Activated T-cell treated with anti-CD3 and anti-CD28 coated beads, Interleukin-2, amount 50 U/mL, for 4 hours (primary cell): ENCODE results near the gene ITGA11. TPM values are rescaled to one million over a fixed set of nuclear protein-coding genes. Genes with fewer than 3 reads are reported as not detected.

Experiments
- ATAC-seq, 2 donors: fragments of 200-7000 bp; cut with Tn5 transposase; one replicate each; pipeline ENCODE4 v1.10.0; 2021
- DNase-seq: peaks from one replicate; pipeline ENCODE4 v3.0.0-alpha.2; 2020
- H3K27me3 Mint-ChIP-seq: one replicate; pipeline ENCODE4 v1.8.0; 2021; ENCODE audit warnings: low read depth, mixed read lengths
- H3K36me3 Mint-ChIP-seq: one replicate; pipeline ENCODE4 v1.8.0; 2022; ENCODE audit warnings: mixed read lengths; ENCODE audit not compliant: insufficient read depth
- H3K4me1 Mint-ChIP-seq: one replicate; pipeline ENCODE4 v1.8.0; 2021; ENCODE audit warnings: low read depth, mixed read lengths
- H3K4me3 Mint-ChIP-seq: one replicate; pipeline ENCODE4 v1.8.0; 2021; ENCODE audit warnings: mild to moderate bottlenecking, moderate library complexity, mixed read lengths
- H3K9me3 Mint-ChIP-seq: one replicate; pipeline ENCODE4 v1.8.0; 2021; ENCODE audit warnings: mixed read lengths
- total RNA-seq, 3 donors: library from RNA; stranded (reverse); gene quantifications; one replicate each; pipeline ENCODE4 v1.2.1, GENCODE V29; 2021

ITGA11 gene
- total RNA-seq, 3 donors from 2014 or later = 0.05 to 0.21 TPM; not detected in 1

DNA sequence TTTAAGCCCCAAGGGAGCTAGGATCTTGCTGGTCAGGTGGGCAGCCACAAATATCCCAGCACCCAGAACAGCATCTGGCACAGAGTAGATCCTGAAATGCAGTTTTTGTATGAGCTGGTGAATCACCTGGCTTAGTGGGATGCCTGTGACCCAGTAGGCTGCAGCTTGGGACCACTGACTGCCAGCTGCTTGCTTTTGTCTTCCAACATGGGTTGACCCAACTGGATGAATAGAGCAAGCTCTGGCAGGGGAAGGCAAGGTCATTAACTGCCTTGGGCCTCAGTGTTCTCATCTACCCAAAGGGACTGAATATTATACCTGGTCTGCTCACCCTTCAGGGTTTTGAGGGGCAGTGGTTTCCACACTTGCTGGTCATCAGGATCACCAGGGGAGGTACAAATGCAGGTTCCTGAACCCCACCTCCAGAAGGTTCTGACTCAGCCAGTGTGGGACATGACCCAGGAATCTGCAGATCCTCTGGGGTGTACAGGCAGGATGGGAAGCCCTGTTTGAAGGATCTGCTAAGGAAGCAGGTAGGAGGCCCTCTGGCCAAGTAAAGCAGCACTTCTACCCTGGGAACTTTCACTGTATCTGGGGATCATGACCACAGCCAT is 55.4 kb downstream of the ITGA11 start:
- Mint-ChIP-seq H3K9me3 (no peaks in the 10 kb centered on the region), H3K27me3 (no peaks in the 10 kb centered on the region), H3K4me3 (no peak overlapping the region), H3K4me1 (peaks cover 8% of the 10 kb centered on the region), H3K36me3 (no peaks in the 10 kb centered on the region)
- no peak for ATAC-seq
- DNase-seq = no peak

GRCh38 chr15:68375716-68376220 is 56.2 kb downstream of the ITGA11 start:
- Mint-ChIP-seq H3K36me3 (no peaks in the 10 kb centered on the region), H3K27me3 (no peaks in the 10 kb centered on the region), H3K4me3 (no peak overlapping the region), H3K4me1 (peaks cover 8% of the 10 kb centered on the region), H3K9me3 (no peaks in the 10 kb centered on the region)
- no peak for DNase-seq
- no peak for ATAC-seq

DNA sequence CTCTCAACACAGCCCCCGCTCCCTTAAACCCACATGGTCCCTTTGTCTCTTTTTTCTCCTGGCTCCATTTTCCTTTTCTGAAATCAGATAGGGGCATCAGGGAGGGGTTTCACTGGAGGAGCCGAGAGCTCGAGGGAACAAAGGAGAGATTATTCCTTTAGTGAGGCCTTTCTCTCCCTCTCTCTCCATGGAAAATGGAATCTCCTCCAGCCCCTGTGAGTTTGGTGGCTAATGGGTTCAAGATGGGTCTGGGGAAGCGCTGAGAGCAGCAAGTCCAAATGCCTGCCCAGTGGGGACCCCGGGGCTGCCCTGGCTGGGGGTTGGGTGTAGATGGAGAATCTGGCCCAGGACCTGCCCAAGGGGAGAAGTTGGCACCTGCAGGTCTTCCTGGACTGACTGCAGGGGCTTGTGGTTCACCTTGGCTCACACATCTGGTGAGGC is 56.8 kb downstream of the ITGA11 start:
- Mint-ChIP-seq H3K36me3 (no peaks in the 10 kb centered on the region), H3K4me1 (peaks cover 8% of the 10 kb centered on the region), H3K9me3 (no peaks in the 10 kb centered on the region), H3K27me3 (no peaks in the 10 kb centered on the region), H3K4me3 (no peak overlapping the region)
- ATAC-seq (no peak), DNase-seq (no peak)

DNA sequence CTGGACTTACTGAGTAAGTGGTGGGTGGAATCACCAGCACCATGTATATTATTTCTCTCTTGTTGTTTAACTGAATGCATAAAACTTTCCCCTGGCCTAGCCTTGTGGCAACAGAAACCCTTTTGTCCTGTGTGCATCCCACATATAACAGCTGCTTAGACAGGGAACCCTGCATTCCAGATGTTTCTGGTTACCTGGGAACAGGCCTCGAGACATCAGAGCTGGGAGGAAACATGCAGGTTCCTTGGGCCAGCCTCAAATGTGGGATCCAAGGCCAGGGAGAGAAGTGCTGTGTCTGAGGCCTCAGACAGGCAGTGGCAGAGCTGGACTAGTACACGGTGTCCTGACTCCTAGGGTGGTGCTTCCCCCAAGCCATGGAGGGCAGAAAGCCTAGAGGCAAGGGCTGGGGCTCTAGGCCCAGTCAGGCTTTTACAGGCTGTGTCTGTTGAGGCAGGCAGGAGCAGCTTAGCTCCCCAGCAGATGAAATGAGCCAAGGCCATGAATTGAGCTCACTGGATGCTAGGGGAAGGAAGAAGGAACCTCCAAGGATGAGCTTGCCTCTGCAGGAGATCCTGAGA is 57.7 kb downstream of the ITGA11 start:
- Mint-ChIP-seq H3K4me3 (no peak overlapping the region), H3K36me3 (no peaks in the 10 kb centered on the region), H3K9me3 (no peaks in the 10 kb centered on the region), H3K27me3 (peaks cover 3% of the 10 kb centered on the region), H3K4me1 (peaks cover 3% of the 10 kb centered on the region)
- DNase-seq (no peak), ATAC-seq (no peak)

DNA sequence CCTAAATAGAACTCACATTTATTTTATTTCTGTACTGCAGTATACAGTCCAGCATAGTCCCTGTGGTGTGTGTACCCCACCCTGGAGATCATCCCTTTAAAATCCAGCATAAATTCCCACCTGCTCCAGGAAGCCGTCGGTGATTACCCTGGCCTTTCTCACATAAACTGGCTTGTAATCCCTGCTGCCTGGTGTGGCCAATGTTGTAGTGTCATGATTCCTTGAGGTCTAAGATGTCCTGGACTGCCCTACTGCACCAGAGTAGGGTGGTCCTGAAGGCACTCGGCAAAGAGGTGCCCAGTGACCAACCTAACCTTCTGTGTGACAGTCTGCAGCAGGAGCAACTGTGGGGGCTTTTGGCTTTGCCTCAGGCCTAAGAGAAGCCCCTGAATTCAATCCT is 58.9 kb downstream of the ITGA11 start:
- Mint-ChIP-seq H3K9me3 (no peaks in the 10 kb centered on the region), H3K36me3 (no peaks in the 10 kb centered on the region), H3K4me3 (no peak overlapping the region), H3K27me3 (peaks cover 9% of the 10 kb centered on the region), H3K4me1 (no peaks in the 10 kb centered on the region)
- DNase-seq (no peak), ATAC-seq (no peak)

DNA sequence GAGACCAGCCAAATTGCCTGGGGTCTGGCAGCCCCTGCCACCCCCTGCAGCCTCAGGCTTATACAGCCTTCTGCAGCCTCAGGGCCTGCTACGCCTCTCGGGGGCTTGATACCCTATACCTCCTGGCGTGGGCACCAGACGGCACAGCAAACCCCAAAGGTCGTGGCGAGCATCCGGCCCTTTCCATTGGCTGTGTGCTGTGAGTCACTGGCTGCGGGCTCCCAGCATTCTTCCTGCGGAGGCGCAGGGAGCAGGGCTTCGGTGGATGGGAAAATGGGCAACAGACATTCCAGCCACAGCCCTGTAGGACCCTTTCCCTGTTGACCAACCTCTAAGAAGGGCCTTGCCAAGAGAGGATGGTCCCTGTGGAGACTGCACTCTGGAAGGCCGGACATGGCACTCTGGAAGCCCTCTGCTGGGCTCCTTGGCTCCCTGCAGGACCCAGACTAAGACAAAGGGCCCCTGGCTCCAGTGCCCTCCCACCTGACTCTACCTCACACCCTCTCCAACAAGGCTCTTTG is 59.6 kb downstream of the ITGA11 start:
- Mint-ChIP-seq H3K4me3 (no peak overlapping the region), H3K27me3 (peaks cover 9% of the 10 kb centered on the region), H3K9me3 (no peaks in the 10 kb centered on the region), H3K36me3 (no peaks in the 10 kb centered on the region), H3K4me1 (no peaks in the 10 kb centered on the region)
- no peak for DNase-seq
- ATAC-seq = no peak

DNA sequence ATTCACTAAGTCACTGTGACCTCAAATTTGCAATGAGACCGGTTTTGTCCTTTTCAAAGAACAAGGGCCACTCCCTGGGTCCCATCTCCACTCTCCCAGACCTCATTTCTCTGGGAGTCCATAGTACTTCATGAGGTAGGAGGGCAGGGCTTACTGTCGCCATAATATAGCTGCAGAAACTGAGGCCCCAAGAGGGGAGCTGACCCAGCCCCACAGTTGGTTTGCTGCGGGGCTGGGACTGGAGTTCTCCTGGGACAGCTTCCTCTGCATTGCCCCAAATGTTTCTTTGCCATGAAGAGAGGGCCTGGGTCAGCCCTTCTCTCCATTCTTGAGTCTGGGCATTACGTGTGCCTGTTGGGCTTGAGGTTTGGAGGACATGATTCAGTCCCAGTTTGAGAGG is 60.1 kb downstream of the ITGA11 start:
- no peaks in the 10 kb centered on the region for H3K9me3 Mint-ChIP-seq
- ATAC-seq (no peak), DNase-seq (no peak)
- no peak overlapping the region for H3K4me3 Mint-ChIP-seq
- H3K27me3 Mint-ChIP-seq = peaks cover 11% of the 10 kb centered on the region
- H3K36me3 Mint-ChIP-seq = no peaks in the 10 kb centered on the region
- no peaks in the 10 kb centered on the region for H3K4me1 Mint-ChIP-seq

DNA sequence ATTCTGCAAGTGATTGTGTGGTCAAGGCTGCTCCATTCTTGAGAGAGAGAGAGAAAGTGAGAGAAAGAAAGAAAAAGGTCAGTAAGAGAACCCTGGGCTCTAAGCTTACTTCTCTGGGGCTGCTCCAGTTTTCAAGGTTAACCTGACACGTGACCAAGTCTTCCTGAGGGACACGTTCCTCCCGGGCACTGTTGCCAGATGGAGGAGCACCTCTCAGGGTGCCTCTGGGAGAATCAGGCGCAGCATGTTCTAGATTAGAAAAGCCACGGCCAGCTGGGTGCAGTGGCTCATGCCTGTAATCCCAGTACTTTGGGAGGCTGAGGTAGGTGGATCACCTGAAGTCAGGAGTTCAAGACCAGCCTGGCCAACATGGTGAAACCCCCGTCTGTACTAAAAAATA is 60.8 kb downstream of the ITGA11 start:
- DNase-seq (no peak), ATAC-seq (no peak)
- Mint-ChIP-seq H3K9me3 (no peaks in the 10 kb centered on the region), H3K27me3 (peaks cover 11% of the 10 kb centered on the region), H3K4me3 (no peak overlapping the region), H3K4me1 (no peaks in the 10 kb centered on the region), H3K36me3 (no peaks in the 10 kb centered on the region)

- Mint-ChIP-seq H3K9me3 (no peaks in the 10 kb centered on the region), H3K27me3 (peaks cover 11% of the 10 kb centered on the region), H3K36me3 (no peaks in the 10 kb centered on the region), H3K4me1 (no peaks in the 10 kb centered on the region), H3K4me3 (no peak overlapping the region)
- no peak for DNase-seq
- no peak for ATAC-seq
Measured at GRCh38 chr15:68370768-68371151, 61.2 kb downstream of the ITGA11 start.

- ATAC-seq (no peak), DNase-seq (no peak)
- Mint-ChIP-seq H3K4me3 (no peak overlapping the region), H3K27me3 (peaks cover 11% of the 10 kb centered on the region), H3K4me1 (no peaks in the 10 kb centered on the region), H3K36me3 (no peaks in the 10 kb centered on the region), H3K9me3 (no peaks in the 10 kb centered on the region)
Measured at GRCh38 chr15:68369931-68370767, 61.8 kb downstream of the ITGA11 start.

DNA sequence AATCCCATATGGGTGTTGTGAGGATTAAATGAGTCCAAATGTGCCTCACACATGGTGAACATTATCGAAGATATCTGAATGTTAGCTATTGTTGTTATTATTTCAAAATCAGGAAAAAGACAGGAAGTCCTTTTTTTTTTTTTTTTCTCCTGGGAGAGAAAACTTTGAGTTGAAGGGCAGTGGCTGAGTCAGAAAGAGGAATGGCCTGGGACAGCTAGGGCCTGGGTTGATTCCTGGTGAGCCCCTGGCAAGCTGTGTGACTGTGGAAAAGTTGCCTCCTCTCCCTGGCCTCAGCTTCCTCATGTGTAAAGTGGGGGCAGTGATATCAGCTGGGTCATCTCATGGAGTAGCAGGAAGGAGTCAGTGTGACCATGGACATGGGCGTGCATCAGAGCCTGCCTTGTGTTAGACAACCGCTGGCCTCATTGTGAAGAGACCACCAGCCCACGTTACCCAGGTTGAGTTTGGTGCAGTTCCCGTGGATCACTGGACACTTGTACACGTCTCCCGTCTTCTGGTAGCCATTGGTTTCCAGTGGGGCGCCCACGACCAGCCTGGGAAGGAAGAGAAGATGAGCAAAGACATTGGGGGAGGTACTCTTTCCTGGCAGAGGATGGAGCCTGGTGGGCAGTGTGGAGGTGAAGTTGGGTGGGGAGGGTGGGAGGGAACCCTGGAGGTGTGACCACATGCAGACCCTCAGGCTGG is 63.1 kb downstream of the ITGA11 start:
- Mint-ChIP-seq H3K27me3 (peaks cover 11% of the 10 kb centered on the region), H3K4me1 (no peaks in the 10 kb centered on the region)

DNA sequence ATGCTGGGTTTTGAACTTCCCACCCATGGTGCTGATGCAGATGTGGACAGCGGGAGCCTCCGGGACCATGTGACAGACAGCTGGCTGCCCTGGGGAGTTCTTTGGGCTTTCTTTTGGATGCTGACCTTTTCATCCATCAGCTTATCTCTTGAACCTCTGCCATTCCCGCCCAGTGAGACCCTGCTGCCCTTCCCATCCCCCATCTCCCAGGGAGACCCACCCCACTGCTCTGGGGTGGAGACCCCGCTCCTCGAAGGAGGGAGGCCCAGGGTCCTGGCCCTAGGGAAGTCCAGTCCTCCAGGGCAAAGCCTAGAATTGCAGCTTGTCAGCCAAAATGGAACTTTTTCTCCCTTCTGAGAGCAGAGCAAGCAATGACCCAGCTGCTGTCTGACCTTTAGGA is 64.0 kb downstream of the ITGA11 start:
- no peak for DNase-seq
- H3K27me3 Mint-ChIP-seq = peaks cover 11% of the 10 kb centered on the region
- no peaks in the 10 kb centered on the region for H3K36me3 Mint-ChIP-seq
- H3K9me3 Mint-ChIP-seq = no peaks in the 10 kb centered on the region
- no peaks in the 10 kb centered on the region for H3K4me1 Mint-ChIP-seq
- no peak overlapping the region for H3K4me3 Mint-ChIP-seq
- no peak for ATAC-seq

More for the DNA sequence above, 63.1 kb downstream of the ITGA11 start:
- no peak overlapping the region for H3K4me3 Mint-ChIP-seq
- no peaks in the 10 kb centered on the region for H3K36me3 Mint-ChIP-seq
- ATAC-seq (no peak), DNase-seq (no peak)
- no peaks in the 10 kb centered on the region for H3K9me3 Mint-ChIP-seq

GRCh38 chr15:68367226-68367625 is 64.7 kb downstream of the ITGA11 start:
- ATAC-seq (no peak), DNase-seq (no peak)
- Mint-ChIP-seq H3K9me3 (no peaks in the 10 kb centered on the region), H3K36me3 (no peaks in the 10 kb centered on the region), H3K4me1 (no peaks in the 10 kb centered on the region), H3K27me3 (peaks cover 11% of the 10 kb centered on the region), H3K4me3 (no peak overlapping the region)

- Mint-ChIP-seq H3K27me3 (peaks cover 11% of the 10 kb centered on the region), H3K36me3 (no peaks in the 10 kb centered on the region), H3K4me3 (no peak overlapping the region)
Measured at GRCh38 chr15:68366314-68366713, 65.6 kb downstream of the ITGA11 start.

More at GRCh38 chr15:68366314-68366713, 65.6 kb downstream of the ITGA11 start:
- DNase-seq = no peak
- ATAC-seq = no peak
- no peaks in the 10 kb centered on the region for H3K9me3 Mint-ChIP-seq
- no peaks in the 10 kb centered on the region for H3K4me1 Mint-ChIP-seq
